Testis (tissue), 2 donors: ENCODE results near the gene MED12L.

ENCODE experiments used
- CTCF ChIP-seq, 3 experiments: fragments of 450-650 bp in 2 of 3; fragments of 200-600 bp in 1 of 3; sonication (generic) in 1 of 3; IDR thresholded peaks; one replicate each; pipeline ENCODE4 v1.5.1; 2016 to 2019; ENCODE audit warnings: antibody characterized with exemption in 3 of 3, mild to moderate bottlenecking in 2 of 3, moderate library complexity in 1 of 3
- POLR2A ChIP-seq: fragments of 450-650 bp; IDR thresholded peaks from one replicate; pipeline ENCODE4 v1.6.1; 2017; ENCODE audit warnings: antibody characterized with exemption, mild to moderate bottlenecking, moderate library complexity

- TF ChIP-seq POLR2A (no peak), CTCF (IDR thresholded peaks at IDR 0.05) (no peak)
Measured at GRCh38 chr3:151062611-151063010, 22.9 kb upstream of the MED12L start.
